DMS 273 (cell line): ENCODE measurements around the gene ZNF565.
"Not testable (repeated sequence)": the region's sequence is repeated elsewhere in the genome, so short reads cannot be mapped to it uniquely, and the experiment has no call there.

ENCODE experiments used
- DNase-seq: peaks from one replicate; lab custom pipeline; 2025; ENCODE audit not compliant: unreplicated experiment; lab: John Stamatoyannopoulos, UW

Gene ZNF565

DNA sequence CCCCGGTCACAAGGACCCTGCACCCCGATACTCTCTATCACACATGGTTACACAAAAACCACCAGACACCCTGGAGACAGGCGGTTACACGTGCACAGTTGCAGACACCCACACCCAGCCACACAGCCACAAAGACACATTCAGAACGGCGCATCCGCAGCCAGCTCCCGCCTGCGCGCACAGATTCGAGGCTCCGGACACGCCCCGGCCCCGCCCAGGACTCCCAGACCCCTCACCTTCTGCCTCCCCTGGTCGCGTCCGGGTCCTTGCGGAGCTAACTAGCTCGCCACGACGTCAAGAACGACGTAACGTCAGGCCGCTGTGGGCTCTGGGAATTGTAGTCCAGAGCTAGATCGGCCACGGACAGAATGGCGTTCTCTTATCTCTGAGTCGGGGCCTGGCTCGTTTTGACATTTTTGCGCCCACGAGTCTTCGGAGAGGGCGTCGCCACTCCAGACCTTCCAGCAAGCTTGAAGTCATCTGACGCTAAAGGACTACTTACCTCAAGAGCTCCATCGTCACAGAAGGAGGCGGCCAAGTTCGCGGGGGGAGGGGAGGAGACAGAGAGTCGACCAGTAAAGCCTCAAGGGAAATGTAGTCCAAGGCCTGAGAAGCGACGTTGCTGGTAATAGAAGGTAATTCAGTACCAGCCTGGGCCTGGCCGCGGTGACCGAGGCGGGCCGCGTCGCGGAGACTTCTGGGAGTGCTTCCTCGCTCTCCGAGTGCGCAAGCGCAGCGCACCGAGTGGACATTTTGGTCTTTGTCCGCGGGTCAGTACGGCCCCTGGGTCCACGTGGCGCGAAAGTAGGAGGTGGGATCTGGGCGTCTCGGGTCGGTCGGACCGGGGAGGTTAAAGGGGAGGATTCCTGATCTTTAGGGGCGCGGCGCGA is at the start of gene ZNF565, which contains the start of gene ZNF146:
TSS of gene ZNF565 (minus strand) at position 280 of the 890 bp plus-strand sequence. CDS start 12,680 bp downstream, outside the sequence.
TSS of gene ZNF146 (plus strand) at position 721 of the 890 bp plus-strand sequence. CDS start 21,335 bp downstream, outside the sequence.
- DNase-seq = peak; percentile 100

DNA sequence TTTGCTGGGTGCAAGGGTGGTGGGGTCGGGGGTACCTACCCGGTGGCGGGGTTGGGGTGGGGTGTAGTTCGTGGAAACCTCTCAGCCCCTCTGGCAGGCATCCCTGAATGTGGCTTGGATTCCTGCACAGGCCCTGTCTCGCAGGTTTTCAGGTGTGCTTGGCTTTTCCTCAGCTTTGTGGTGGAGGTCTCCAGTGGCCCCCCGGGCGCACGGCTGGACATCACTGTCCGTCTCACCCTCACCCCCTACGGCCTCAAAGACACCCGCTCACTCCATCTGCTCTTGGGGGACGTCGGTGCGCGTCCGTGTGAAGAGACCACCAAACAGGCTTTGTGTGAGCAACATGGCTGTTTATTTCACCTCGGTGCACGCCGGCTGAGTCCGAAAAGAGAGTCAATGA is 44.7 kb upstream of the ZNF565 start:
- no peak for DNase-seq

DNA sequence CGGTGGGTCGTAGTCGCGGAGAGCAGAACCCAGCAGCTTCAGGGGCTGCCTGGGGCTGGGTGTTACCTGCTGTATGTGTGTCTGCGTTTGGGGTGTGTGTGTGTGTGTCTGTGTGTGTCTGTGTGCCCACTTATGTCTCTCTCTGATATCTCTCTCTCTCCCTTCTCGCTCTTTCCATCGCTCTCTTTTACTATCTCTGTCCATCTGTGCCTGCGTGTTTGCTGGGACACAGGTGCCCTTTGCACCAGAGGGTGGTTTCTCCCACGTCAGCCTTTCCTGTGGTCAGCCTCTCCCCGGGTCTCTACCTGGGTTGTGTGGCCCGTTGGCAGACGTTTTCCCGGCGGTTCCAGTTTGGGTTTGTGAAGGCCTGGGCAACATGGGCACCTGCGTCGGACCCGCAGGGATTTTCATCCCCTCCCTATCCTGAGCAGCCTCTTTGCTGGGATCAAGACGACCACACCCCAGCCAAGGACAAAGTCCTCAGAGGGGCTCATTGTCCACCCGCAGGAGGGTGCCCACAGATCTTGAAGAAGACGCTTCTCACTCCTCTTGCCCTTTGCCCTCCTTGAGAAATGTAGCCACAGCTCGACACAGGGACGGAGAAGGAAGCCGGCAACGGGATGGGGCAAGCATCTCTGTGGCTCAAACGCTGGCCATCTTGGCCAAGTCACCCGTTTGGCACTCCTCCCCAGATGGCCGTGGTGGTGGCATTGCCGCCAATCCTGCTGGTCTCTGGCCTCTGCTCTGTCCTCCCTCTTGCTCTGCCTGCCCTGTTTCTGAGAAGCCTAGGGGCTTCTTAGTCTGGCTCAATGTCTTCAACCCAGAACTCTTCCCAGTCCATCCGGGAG is 43.8 kb upstream of the ZNF565 start:
- DNase-seq = no peak

DNA sequence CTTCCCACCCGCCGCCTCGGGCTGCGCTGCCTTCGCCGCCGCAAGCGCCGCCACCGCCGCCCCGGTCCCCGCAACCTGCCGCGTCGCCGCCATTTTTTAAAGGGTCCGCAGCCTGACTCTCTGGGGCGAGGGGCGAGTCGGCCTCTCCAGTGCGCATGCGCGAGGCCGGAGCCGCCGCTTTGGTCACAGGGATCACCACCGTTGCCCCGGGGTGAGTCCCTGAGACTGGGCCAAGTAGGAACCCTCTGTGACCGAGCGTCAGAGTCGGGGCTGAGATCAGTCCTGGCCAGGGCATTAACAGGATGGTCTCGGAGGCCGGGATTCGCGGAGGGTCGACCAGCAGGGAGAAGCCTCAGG is 43.0 kb upstream of the ZNF565 start:
- DNase-seq = no peak

DNA sequence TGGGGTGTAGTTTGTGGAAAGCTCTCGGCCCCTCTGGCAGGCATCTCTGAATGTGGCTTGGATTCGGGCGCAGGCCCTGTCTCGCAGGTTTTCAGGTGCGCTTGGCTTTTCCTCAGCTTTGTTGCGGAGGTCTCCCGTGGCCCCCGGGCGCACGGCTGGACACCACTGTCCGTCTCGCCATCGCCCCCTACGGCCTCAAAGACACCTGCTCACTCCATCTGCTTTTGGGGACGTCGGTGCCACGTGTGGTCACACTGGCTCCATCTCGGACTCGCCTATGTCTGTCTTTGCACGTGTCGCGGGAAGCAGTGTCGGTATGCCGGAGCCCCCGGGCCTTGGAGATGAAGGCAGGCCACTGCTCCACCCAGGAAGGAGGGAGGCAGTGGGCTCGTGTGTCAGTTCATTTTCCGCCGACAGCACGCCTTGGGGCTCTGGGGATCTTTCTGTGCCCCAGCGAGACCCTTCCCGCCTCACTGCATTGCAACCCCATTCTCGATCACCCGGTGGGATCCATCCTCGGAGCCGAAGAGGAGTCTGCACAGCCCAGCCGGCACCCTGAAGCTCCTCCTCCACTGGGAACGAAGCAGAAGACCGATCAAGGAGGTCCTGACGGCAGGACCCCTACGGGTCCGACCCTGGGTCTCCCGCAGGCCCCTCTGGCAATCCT is 42.5 kb upstream of the ZNF565 start:
- DNase-seq = no peak

DNA sequence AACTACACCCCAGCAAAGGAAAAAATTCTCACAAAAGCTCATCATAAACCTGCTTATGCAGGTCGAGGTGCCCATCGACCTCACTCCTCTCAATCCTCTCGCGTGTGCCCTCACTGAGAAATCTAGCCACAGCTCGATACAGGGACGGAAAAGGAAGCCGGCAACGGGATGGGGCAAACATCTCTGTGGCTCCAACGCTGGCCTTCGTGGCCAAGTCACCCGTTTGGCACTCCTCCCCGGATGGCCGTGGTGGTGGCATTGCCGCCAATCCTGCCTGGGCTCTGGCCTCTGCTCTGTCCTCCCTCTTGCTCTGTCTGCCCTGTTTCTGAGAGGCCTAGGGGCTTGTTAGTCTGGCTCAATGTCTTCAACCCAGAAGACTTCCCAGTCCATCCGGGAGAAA is 41.6 kb upstream of the ZNF565 start:
- no peak for DNase-seq

DNA sequence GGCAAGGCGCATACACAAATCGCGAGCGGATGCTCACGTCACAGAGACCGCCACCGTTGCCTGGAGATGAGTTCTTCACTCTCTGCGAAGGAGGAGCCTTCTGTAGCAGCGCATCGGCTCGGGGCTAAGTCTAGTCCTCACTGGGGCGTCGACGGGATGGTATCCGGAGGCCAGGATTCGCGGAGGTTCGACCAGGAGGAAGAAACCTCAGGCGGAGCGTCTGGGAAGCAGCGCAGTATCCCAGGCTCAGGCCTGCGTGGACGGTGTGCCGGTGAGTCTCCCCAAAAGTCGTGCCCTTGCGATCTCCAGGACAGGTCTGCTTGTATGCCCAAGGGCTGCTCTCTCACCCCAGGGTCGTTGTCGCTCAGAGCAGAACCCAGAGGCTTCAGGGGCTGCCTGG is 40.9 kb upstream of the ZNF565 start:
- no peak for DNase-seq

DNA sequence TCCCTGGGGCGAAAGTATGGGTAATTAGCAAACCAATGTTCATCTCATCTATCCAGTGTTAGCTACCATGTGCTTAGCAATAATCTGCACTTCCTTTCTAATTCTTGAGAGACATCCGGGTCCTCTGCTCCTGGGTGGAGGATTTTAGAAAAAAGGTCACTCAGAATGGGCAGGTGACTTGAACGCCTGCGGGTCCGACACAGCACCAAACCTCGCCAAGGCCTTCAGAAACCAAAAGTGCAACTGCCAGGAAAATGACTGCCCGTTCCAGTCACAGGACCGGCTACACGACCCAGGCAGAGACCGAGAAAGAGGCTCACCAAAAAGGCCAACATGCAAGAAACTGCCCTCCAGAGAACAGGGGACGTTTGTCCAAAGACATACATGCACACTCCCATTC is 40.4 kb upstream of the ZNF565 start:
- no peak for DNase-seq

DNA sequence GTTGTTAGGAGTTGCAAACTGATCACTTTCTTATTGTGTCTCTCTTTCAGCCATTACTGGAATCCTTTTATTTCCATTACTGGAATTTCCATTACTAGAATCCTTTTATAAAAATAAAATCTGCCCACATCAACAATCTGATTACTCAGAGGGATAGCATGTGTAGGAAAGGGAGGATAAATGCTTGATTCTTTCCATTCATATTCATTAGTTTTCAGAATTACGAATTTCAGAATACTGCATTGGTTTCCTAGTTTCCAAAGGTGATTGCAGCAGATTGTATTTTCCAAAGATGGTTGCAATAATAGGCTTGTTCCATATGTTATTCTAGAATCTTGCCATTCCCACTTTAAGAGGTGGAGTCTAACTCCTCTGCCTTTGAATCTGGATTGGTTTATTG is 37.6 kb upstream of the ZNF565 start:
- no peak for DNase-seq

DNA sequence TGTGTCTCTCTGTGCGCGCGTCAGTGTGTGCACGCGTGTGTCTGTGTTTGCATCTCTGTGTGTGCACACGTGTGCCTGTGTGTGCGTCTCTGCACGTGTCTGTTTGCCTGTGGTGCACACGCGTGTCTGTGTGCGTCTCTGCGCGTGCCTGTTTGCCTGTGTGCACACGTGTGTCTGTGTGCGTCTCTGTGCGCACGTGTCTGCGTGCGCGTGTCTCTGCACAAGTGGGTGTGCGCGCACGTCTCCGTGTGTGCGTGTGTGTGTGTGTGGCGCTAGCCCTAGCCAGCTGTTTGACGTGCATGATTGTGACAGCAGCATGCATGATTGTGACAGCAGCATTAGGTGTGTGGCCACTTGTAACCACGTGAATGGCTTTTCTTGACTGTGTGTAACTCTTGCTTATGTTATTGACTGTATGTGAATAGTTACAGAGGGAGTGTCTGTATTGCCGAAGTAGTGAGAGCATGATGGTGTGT is 31.6 kb upstream of the ZNF565 start:
- peak; percentile 34 for DNase-seq

DNA sequence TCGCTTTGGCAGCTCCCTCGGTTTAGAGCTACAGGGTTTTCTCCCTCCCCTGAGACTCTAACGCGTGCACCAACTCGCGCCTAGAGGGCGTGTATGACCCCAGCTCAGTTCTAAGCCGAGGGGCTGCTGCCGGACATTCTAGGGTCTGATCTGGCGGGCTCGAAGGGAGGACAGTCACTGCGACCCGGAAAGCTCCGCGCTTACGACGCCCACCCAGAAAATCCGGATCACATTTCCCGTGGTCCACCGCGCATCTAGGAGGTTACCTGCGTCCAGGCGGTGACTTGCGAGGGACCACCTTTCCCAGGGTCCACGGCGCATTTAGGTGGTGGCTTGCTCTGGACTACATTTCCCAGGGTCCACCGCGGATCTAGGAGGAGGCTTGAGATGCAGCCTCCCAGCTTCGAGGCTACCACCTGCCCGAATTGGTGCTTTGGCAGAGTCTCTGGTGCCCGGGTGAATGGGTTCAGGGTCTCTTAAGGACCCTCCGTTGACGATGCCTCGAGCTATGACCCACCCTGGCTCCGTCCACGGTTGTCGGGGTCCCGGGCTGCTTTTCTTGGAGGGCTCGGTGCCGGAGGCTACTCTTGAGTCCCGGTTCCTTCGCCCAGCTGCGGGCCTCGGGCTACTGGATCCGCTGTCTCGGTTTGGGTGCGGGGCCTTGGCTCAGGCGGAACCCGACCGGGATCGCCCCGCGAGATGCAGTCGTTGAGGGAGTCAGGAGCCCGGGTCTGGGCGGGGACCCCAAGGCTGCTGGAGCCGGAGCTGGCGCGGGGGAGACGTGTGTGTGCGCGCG is 30.9 kb upstream of the ZNF565 start:
- DNase-seq = peak; percentile 80

DNA sequence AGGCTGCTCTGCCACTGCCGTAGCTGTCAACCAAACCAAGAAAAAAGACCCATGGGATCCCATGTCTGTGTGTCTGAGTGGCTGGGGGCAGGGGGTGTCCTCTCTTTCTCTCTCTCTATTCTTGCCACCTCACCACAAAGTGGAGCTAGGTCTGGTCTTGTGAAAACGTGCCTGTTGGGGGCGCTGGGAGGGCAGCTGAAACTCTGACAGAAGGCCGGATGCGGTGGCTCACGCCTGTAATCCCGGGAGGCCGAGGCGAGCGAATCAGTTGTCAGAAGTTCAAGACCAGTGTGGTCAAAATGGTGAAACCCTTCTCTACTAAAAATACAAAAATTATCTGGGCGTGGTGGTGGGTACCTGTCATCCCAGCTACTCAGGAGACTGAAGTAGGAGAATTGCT is 29.6 kb upstream of the ZNF565 start:
- peak; percentile 30 for DNase-seq

DNA sequence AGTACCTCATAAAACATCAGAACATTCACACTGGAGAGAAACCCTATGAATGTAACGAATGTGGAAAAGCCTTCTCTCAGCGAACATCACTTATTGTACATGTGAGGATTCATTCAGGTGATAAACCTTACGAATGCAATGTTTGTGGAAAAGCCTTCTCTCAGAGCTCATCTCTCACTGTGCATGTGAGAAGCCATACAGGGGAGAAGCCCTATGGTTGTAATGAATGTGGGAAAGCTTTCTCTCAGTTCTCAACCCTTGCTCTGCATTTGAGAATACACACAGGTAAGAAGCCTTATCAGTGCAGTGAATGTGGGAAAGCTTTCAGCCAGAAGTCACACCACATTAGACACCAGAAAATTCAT is 22.5 kb upstream of the ZNF565 start:
- DNase-seq = no peak

DNA sequence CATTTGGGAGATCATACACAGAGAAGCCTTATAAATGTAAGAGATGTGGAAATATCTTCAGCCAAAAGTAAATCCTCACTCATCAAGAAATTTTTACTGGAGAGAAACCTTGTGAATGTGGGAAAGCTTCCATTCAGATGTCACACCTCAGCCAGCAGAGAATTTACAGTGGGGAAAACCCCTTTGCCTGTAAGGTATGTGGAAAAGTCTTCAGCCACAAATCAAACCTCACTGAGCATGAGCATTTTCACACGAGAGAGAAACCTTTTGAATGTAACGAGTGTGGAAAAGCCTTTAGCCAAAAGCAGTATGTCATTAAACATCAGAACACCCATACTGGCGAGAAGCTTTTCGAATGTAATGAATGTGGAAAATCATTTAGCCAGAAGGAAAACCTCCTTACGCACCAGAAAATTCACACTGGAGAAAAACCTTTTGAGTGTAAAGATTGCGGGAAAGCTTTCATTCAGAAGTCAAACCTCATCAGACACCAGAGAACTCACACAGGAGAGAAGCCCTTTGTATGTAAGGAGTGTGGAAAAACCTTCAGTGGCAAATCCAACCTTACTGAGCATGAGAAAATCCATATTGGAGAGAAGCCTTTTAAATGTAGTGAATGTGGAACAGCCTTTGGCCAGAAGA is 22.0 kb upstream of the ZNF565 start:
- DNase-seq = no peak

DNA sequence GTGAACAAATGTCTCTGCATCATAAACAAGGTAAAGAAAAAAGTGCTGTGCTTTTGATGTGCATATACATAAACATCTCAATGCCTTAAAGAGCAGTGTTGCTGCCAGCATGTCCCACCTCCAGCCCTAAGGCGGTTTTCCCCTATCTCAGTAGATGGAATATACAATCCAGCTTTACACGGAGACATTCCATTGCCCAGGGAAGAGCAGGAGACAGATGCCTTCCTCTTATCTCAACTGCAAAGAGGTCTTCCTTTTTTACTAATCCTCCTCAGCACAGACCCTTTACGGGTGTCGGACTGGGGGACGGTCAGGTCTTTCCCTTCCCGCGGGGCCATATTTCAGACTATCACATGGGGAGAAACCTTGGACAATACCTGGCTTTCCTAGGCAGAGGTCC is 19.2 kb upstream of the ZNF565 start:
- DNase-seq = not testable (repeated sequence)

DNA sequence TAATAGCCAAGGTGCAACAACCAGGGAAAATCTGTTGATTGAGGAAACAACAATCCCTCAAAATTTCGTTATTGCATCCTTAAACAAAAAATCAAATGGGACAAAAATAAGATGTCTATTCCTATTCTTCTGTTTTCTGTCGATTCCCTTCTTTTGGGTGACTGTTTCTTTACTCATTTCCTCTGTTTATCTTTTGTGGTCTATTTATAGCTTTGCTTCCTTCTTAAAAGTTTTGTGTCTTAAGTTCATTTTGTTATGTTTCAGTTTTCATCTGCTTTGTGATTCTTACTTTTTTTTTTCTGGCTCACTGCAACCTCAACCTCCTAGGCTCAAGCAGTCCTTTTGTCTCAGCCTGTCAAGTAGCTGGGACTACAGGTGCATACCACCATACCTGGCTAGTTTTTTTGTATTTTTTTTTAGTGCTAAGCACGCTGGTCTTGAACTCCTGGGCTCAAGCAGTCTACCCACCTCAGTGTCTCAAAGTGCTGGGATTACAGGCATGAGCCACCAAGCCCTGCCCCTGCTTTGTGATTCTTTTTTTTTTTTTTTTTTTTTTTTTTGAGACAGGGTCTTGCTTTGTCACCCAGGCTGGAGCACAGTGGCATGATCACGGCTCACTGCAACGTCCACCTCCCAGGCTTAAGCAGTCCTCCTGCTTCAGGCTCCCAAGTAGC is 10.9 kb upstream of the ZNF565 start:
- DNase-seq = no peak

DNA sequence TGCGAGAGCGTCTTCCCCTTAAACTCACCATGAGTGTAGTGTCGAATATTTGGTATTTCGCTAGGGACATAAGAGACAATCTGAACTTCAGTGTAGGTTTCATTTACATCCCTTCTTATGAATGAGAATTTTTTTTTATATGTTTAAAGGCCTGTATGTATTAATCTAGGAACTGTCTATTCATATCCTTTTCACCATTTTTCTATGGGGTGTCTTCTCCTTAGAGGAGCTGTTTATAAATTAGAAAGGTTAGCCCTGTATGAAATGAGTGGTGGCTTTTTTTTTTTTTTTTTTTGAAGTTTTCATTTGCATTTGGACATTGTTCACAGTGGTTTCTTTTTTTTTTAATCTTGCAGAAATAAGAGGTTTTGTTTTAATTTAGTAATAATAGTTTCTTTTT is 8.0 kb upstream of the ZNF565 start:
- no peak for DNase-seq

DNA sequence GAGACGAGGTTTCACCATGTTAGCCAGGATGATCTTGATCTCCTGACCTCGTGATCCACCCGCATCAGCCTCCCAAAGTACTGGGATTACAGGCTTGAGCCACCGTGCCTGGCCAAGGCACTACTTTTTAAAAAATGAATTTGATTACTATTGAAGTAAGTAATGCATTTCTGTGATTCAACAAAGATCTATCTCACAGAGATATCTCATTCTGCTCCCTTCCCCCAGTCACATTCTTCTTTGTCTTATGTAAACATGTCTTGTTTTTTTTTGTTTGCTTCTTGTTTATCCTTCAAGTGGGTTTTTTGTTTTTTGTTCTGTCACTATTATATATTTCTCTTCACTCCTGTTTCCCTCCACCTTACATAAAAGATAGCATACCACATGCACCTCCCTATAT is 7.0 kb upstream of the ZNF565 start:
- DNase-seq = no peak

DNA sequence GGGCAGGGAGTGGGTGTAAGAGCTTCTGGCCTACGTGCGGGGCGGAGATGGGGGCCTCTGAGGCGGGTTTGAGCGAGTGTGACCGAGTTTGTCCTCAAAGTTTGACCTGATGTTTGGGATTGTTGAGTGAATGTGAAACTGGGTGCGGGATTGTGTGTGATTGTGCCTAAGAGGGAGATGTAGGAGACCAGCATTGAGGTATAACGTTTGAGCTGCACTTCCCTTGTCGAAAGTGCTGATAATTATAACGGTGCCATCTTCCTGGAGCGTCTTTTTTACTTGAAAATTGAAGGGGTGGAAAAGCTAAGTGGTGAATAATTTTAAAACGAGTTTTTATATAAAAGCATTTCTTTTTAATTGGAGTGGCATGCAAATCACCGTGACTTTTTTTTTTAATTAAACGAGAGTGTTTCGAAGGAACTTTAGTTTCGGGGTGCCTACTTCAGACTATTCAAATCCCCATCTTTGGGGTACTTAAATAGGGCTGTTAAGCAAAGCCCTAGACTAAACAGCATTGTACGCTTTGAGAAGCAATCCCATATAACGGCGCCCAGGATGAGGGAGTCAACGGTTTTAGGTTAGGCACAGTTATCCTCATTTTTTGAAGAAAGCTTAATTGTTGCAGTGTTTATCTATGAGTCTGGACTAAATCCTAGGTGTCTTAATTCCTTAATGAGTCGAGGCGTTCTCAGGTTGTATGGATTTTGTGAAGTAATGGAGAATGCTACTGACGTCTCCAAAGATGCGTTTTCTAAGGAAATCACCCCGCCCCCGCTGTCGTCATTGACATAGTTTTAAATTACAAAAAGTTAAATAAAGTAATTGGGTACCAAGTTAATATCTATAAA is 1.0 kb upstream of the ZNF565 start:
- DNase-seq = peak; percentile 56
